ENCODE results near the gene TUBGCP2.

DNA sequence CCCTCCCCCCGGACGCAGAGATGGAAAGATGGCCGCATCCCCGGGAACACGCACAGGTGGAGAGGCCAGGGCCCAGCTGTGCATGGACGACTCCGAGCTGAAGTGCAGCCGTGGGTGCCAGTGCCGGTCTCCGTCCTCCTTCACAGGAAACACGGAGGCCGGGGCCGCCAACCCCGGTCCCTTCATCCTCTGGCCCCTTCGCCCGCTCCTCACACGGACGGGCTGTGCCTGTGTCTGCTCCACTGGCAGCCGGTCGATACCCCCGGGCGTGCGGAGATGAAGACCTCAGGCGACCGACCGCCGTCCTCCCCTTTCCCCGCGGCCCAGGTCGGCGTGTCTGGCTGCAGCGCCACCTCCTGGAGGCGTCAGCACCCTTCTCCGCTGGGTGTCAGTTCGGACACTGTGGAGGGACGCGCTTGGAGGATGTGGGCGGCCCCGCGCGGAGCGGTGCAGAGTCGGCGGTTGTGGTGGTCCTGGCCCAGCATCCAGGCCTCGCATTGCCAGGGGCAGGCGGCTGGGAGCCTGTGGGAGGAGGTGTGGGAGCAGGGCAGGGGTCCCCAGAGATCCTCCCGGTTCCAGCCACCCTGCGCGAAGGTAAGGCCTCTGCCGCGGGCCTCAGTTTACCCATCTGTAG is 9.9 kb upstream of the TUBGCP2 start:
- no peak for TF ChIP-seq EZH2phosphoT487 (IDR thresholded peaks at IDR 0.05; ENCODE audit: borderline replicate concordance, low read length)
- TF ChIP-seq, protein P1, sequence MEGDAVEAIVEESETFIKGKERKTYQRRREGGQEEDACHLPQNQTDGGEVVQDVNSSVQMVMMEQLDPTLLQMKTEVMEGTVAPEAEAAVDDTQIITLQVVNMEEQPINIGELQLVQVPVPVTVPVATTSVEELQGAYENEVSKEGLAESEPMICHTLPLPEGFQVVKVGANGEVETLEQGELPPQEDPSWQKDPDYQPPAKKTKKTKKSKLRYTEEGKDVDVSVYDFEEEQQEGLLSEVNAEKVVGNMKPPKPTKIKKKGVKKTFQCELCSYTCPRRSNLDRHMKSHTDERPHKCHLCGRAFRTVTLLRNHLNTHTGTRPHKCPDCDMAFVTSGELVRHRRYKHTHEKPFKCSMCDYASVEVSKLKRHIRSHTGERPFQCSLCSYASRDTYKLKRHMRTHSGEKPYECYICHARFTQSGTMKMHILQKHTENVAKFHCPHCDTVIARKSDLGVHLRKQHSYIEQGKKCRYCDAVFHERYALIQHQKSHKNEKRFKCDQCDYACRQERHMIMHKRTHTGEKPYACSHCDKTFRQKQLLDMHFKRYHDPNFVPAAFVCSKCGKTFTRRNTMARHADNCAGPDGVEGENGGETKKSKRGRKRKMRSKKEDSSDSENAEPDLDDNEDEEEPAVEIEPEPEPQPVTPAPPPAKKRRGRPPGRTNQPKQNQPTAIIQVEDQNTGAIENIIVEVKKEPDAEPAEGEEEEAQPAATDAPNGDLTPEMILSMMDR (IDR thresholded peaks at IDR 0.05; ENCODE audit: low read depth, low read length, poor library complexity, severe bottlenecking), result peak; percentile 83
